ENCODE measurements around the gene NMNAT1.

DNA sequence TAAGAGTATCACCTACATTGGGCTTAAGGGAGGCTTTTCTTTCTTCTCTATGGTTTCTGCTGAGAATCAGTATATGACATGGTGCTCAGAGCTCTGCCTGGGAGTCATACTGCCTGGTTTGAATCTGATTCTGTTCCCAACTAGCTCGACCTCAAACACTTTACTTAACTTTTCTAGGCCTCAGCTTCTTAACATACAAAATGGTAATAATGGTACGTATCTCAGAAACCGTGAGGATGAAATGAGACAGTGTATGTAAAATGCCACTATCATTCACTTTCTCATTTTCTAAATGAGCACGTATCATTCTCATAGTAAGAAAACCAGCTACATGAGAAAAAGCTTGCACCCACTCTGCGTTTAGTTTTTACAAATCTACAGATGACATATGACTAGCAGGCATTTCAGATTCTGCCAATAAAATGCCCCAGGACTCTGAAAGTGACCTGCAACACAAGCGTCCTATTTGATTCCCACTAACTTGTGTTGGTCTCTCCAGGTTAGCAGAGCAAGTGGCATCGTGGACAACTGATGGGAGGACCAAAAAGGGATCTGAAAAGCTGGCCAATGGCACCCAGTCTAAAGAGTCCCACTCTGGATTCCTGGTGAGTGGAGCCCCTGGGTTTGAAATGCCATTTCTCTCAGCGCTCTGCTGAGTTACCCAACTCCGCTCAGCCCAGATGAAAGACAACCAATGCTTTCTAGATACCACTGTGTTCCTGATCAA is 39.3 kb upstream of the NMNAT1 start:
- TF ChIP-seq, protein P1, sequence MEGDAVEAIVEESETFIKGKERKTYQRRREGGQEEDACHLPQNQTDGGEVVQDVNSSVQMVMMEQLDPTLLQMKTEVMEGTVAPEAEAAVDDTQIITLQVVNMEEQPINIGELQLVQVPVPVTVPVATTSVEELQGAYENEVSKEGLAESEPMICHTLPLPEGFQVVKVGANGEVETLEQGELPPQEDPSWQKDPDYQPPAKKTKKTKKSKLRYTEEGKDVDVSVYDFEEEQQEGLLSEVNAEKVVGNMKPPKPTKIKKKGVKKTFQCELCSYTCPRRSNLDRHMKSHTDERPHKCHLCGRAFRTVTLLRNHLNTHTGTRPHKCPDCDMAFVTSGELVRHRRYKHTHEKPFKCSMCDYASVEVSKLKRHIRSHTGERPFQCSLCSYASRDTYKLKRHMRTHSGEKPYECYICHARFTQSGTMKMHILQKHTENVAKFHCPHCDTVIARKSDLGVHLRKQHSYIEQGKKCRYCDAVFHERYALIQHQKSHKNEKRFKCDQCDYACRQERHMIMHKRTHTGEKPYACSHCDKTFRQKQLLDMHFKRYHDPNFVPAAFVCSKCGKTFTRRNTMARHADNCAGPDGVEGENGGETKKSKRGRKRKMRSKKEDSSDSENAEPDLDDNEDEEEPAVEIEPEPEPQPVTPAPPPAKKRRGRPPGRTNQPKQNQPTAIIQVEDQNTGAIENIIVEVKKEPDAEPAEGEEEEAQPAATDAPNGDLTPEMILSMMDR (IDR thresholded peaks at IDR 0.05) = no peak
- TF ChIP-seq POLR2A (IDR thresholded peaks at IDR 0.05) (no peak), POLR2AphosphoS5 (IDR thresholded peaks at IDR 0.05) (no peak)
